Loucy (cell line): ENCODE measurements around the gene KCNMA1.
"Not testable (repeated sequence)": the region's sequence is repeated elsewhere in the genome, so short reads cannot be mapped to it uniquely, and the experiment has no call there.

Experiments used
- H2AFZ ChIP-seq: fragments of 200-600 bp; sonication (generic); 2 replicates; pipeline ENCODE4 v1.6.0; 2016; ENCODE audit warnings: antibody characterized with exemption, mild to moderate bottlenecking, low read length, moderate library complexity
- H3F3A ChIP-seq: fragments of 200-600 bp; 2 replicates; pipeline ENCODE4 v1.6.0; 2016; ENCODE audit warnings: antibody characterized with exemption, low read depth, mild to moderate bottlenecking
- H3K27me3 ChIP-seq: fragments of 200-600 bp; sonication (generic); 2 replicates; pipeline ENCODE4 v1.6.1; 2014; ENCODE audit warnings: low read length, mild to moderate bottlenecking; ENCODE audit not compliant: insufficient read depth, poor library complexity, severe bottlenecking
- H3K36me3 ChIP-seq: fragments of 200-600 bp; sonication (generic); 2 replicates; pipeline ENCODE4 v1.6.1; 2016; ENCODE audit warnings: low read length; ENCODE audit not compliant: insufficient read depth
- H3K4me1 ChIP-seq: fragments of 200-600 bp; sonication (generic); 2 replicates; pipeline ENCODE4 v1.5.1; 2014; ENCODE audit warnings: low read length, mild to moderate bottlenecking; ENCODE audit not compliant: insufficient read depth, poor library complexity, severe bottlenecking
- H3K4me2 ChIP-seq: fragments of 200-600 bp; sonication (generic); 2 replicates; pipeline ENCODE4 v1.6.0; 2014; ENCODE audit warnings: antibody characterized with exemption, low read length, low read depth, mild to moderate bottlenecking; ENCODE audit not compliant: poor library complexity, severe bottlenecking
- H3K4me3 ChIP-seq: fragments of 200-600 bp; sonication (generic); 2 replicates; pipeline ENCODE4 v1.5.1; 2014; ENCODE audit warnings: low read length, mild to moderate bottlenecking, mixed read lengths; ENCODE audit not compliant: poor library complexity, severe bottlenecking
- H3K79me2 ChIP-seq: fragments of 200-600 bp; sonication (generic); 2 replicates; pipeline ENCODE4 v1.6.1; 2014; ENCODE audit warnings: low read length; ENCODE audit not compliant: insufficient read depth
- H3K9ac ChIP-seq: fragments of 200-600 bp; sonication (generic); 2 replicates; pipeline ENCODE4 v1.6.0; 2014; ENCODE audit warnings: mild to moderate bottlenecking, low read depth, low read length, moderate library complexity; ENCODE audit not compliant: poor library complexity, severe bottlenecking
- H3K9me2 ChIP-seq: fragments of 200-600 bp; sonication (generic); replicated peaks from 2 replicates; pipeline ENCODE4 v1.6.1; 2016; ENCODE audit warnings: low read depth, low read length, mixed read lengths
- H3K9me3 ChIP-seq: fragments of 200-600 bp; sonication (generic); 2 replicates; pipeline ENCODE4 v1.6.1; 2014; ENCODE audit warnings: mild to moderate bottlenecking, antibody characterized with exemption, low read length, low read depth; ENCODE audit not compliant: insufficient read depth
- H4K20me1 ChIP-seq: fragments of 200-600 bp; sonication (generic); 2 replicates; pipeline ENCODE4 v1.6.0; 2014; ENCODE audit warnings: antibody characterized with exemption, low read length, mild to moderate bottlenecking; ENCODE audit not compliant: insufficient read depth, poor library complexity, severe bottlenecking
- EZH2phosphoT487 ChIP-seq: fragments of 200-600 bp; IDR thresholded peaks from 2 replicates; pipeline ENCODE4 v1.6.1; 2018; ENCODE audit warnings: antibody characterized with exemption, mild to moderate bottlenecking, moderate library complexity, borderline replicate concordance
- TF ChIP-seq, protein P1 (sequence below): fragments of 200-600 bp; sonication (generic); conservative IDR thresholded peaks from 2 replicates; pipeline ENCODE4 v1.5.1; 2014; ENCODE audit warnings: mild to moderate bottlenecking, antibody characterized with exemption, low read length

KCNMA1 gene

DNA sequence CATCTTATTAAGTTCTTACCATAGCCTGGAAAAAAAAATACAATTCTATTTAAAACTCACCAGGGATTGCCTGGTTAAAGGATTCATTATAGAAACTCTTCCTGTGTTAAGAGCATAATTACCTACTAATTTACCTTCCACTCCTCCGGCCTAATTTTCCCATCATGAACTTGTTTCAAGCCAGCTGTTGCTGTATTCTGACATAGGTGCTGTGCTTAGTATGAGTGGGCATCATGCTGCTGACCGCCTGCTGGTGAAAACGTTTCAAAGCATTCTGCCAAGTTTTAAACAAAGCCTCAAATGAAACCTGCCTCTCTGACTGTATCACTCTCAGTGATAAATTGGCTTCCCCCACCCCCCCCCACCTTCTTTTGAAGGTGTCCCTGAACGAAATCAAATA is 47.8 kb upstream of the KCNMA1 start:
- no peaks in the 10 kb centered on the region for H3K9me2 ChIP-seq
- H3K9me3 ChIP-seq: no peaks in the 10 kb centered on the region
- no peaks in the 10 kb centered on the region for H3K36me3 ChIP-seq
- H3K4me2 ChIP-seq: no peak overlapping the region
- no peak overlapping the region for H2AFZ ChIP-seq
- no peaks in the 10 kb centered on the region for H3K4me1 ChIP-seq
- TF ChIP-seq, protein P1, sequence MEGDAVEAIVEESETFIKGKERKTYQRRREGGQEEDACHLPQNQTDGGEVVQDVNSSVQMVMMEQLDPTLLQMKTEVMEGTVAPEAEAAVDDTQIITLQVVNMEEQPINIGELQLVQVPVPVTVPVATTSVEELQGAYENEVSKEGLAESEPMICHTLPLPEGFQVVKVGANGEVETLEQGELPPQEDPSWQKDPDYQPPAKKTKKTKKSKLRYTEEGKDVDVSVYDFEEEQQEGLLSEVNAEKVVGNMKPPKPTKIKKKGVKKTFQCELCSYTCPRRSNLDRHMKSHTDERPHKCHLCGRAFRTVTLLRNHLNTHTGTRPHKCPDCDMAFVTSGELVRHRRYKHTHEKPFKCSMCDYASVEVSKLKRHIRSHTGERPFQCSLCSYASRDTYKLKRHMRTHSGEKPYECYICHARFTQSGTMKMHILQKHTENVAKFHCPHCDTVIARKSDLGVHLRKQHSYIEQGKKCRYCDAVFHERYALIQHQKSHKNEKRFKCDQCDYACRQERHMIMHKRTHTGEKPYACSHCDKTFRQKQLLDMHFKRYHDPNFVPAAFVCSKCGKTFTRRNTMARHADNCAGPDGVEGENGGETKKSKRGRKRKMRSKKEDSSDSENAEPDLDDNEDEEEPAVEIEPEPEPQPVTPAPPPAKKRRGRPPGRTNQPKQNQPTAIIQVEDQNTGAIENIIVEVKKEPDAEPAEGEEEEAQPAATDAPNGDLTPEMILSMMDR: no peak
- TF ChIP-seq EZH2phosphoT487: no peak
- no peaks in the 10 kb centered on the region for H3K79me2 ChIP-seq
- no peaks in the 10 kb centered on the region for H3F3A ChIP-seq
- no peaks in the 10 kb centered on the region for H3K27me3 ChIP-seq
- H4K20me1 ChIP-seq: no peaks in the 10 kb centered on the region
- H3K9ac ChIP-seq: no peak overlapping the region
- H3K4me3 ChIP-seq: no peak overlapping the region

DNA sequence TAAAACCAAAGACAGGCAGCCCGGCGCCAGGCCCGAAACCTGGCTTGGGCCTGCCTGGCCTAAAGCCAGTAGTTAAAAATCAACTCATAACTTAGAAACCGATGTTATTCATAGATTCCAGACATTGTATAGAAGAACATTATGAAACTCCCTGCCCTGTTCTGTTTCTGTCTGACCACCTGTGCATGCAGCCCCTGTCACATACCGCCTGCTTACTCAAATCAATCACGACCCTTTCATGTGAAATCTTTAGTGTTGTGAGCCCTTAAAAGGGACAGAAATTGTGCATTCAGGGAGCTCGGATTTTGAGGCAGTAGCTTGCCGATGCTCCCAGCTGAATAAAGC is 45.5 kb upstream of the KCNMA1 start:
- H3K4me3 ChIP-seq, H3F3A ChIP-seq, H3K27me3 ChIP-seq, H2AFZ ChIP-seq, H3K9me3 ChIP-seq, H3K9me2 ChIP-seq, H3K79me2 ChIP-seq, H3K36me3 ChIP-seq, H4K20me1 ChIP-seq, H3K4me2 ChIP-seq, H3K4me1 ChIP-seq, H3K9ac ChIP-seq: not testable (repeated sequence)

DNA sequence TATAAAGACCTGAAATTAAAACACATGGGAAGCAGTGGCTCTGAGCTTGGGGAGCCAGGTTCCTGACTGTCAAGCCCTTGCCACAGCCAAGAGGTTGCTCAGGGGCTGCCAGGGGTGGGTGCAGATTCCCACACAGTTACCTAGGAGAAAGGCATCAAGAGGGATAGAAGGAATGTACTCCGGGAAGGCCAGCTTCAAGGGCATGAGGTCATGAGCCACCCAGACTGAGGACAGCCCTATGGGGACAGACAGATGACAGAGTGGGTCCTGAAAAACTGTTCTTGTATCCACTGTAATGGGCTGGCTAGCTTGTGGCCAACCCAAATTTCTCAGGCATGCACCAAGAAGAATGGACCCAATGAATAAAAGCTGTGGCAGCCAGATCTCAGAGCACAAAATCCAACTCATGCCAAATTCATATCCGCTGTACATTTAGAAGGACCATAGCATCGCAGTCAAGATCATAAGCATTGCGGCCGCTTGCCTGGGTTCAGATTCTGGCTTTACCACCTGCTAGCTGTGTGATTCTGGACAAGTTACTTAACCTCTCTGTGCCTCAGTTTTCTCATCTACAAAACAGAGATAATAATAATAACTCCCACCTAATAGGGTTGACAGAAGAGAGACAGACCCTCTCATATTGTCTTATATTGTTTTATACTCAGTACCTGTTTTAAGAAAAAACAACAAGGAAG is 44.9 kb upstream of the KCNMA1 start:
- no peak overlapping the region for H2AFZ ChIP-seq
- no peaks in the 10 kb centered on the region for H3K79me2 ChIP-seq
- no peak overlapping the region for H3K4me2 ChIP-seq
- H3K27me3 ChIP-seq: no peaks in the 10 kb centered on the region
- H3K36me3 ChIP-seq: no peaks in the 10 kb centered on the region
- H3K9me2 ChIP-seq: no peaks in the 10 kb centered on the region
- no peaks in the 10 kb centered on the region for H3F3A ChIP-seq
- H3K9me3 ChIP-seq: no peaks in the 10 kb centered on the region
- H3K4me3 ChIP-seq: no peak overlapping the region
- no peak overlapping the region for H3K9ac ChIP-seq
- no peaks in the 10 kb centered on the region for H3K4me1 ChIP-seq
- H4K20me1 ChIP-seq: no peaks in the 10 kb centered on the region
- TF ChIP-seq, protein P1: no peak
- TF ChIP-seq EZH2phosphoT487: no peak

DNA sequence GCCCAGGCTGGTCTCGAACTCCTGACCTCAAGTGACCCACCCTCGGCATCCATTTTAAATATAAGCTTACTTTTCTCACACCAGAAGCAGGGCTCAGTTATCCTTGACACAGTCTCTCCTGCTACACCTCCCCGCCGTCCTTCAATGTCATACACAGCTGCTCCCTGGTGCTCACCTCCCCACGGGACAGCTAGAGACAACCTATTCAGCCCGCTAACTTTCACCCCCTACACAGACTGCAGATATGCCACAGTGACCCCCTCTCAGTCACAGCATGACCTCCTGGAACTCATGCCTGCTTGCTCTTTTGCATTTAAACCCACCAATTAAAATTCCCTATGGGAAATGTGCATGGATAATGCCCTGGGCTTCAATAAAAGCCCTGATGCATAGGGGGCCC is 44.2 kb upstream of the KCNMA1 start:
- H3K9ac ChIP-seq: no peak overlapping the region
- no peaks in the 10 kb centered on the region for H3F3A ChIP-seq
- no peaks in the 10 kb centered on the region for H3K4me1 ChIP-seq
- H2AFZ ChIP-seq: no peak overlapping the region
- no peak overlapping the region for H3K4me3 ChIP-seq
- no peaks in the 10 kb centered on the region for H3K79me2 ChIP-seq
- no peaks in the 10 kb centered on the region for H3K27me3 ChIP-seq
- no peaks in the 10 kb centered on the region for H4K20me1 ChIP-seq
- no peak overlapping the region for H3K4me2 ChIP-seq
- H3K9me2 ChIP-seq: no peaks in the 10 kb centered on the region
- H3K9me3 ChIP-seq: no peaks in the 10 kb centered on the region
- no peaks in the 10 kb centered on the region for H3K36me3 ChIP-seq
- no peak for TF ChIP-seq EZH2phosphoT487
- TF ChIP-seq, protein P1: no peak
